ENCODE data around the gene BPIFB1.
A peak's percentile ranks its signal among the peaks of the same experiment; 100 is the strongest.

The BPIFB1 gene

DNA sequence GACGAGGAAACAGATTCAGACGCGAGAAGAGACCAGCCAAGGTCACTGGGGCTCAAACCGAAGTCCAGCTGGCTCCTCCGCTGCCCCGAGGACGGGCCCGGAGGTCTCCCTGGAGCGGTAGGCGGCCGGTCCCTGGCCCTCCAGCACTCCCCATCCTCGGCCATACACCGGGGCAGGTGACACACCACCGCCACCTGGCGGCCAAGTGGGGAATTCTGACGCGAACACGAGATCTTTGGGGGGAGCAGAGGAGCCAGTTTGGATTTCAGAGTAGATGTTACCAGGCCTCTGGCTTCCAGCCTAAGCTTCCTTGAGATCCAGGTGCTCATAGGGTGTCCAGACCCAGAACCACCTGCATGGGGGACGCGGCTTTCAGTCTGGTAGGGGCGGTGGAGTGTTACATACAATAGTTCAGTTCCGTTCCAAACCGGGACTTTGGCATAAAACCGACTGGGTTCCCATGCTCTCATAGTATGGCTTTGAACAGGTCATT lies 16.1 kb downstream of the BPIFB1 start:
- peak; percentile 70 for DNase-seq

DNA sequence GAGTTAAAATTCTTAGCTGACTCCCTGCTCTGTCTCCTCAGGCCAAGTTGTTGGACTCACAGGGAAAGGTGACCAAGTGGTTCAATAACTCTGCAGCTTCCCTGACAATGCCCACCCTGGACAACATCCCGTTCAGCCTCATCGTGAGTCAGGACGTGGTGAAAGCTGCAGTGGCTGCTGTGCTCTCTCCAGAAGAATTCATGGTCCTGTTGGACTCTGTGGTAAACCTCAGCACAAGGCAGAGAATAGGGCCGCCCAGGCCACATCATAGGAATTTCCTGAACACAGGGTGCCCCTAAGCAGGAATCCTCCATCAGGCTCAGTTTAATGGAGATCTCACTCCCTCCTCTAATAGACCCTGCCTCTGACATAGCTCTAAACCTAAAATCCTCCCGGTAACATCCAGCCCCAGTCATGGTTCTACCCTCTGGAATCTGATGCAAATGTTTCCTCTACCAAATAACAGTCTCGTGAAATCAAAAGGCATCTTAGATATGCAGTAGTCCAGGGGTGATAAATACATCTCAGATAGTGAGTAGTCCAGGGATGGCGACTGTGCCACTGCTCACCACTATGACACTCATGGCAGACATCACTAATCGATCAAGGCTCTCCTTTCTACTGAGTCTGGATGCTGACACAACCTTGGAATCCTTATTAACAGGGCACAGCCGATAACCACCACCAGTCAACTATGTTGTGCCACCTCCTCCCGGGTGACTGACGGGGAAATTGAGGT lies 18.3 kb downstream of the BPIFB1 start:
- no peak for DNase-seq

DNA sequence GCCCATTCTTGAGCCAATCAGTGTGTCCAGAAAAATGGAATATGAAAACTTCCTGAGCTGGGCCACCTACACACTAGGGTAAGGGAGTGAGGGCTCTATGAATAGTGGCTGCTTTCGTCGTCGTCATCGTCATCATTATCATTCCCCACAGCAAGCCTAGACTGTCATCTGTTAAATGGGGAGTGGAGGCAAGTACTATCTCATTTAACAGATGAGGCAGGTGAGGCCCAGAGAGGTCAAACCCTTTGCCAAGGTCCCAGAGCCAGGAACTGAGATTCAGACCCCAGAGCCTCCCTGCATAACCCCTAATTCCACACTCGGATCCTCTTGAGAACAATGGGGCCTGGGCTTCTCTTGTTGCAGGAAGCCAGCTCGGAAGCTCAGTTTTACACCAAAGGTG lies 20.6 kb downstream of the BPIFB1 start:
- no peak for DNase-seq

DNA sequence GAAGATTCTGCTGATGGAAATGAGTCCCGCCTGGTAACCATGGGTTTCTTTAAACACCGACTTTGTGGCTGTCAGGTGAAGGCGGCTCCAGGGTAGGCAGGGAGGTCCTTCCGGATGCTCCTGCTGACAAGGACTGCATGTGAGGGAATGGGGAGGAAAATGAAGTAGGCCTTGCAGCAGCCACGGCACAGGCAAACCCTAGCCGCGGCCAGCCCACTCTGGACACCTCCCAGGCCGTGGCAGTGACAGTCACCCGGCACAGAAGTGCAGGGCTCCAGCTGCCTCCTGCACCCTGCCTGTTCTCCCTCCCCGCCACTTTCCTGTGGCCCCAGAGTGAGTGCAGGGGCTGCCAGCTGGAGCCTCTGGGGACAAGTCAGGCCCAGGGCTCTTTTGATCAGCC lies 21.0 kb downstream of the BPIFB1 start:
- no peak for DNase-seq

DNA sequence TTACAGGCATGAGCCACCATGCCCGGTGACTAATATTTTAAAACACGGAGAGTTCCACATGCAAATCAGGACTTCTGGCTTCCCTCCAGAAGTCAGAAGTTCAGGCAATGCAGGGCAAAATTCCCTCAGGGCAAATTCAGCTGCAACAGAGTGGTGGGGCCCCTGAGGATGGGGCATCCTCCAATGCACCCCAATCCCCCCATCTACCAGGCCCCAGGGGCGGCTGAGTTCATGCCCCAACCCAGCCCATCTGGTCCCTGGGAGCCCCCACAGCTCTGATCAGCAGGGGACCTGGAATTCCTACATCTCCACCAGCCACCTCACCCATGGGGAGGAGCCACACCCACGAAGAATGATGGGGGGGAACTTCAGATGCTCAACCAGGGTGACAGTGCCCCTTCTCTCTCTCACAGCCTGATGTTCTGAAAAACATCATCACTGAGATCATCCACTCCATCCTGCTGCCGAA lies 22.6 kb downstream of the BPIFB1 start:
- no peak for DNase-seq

DNA sequence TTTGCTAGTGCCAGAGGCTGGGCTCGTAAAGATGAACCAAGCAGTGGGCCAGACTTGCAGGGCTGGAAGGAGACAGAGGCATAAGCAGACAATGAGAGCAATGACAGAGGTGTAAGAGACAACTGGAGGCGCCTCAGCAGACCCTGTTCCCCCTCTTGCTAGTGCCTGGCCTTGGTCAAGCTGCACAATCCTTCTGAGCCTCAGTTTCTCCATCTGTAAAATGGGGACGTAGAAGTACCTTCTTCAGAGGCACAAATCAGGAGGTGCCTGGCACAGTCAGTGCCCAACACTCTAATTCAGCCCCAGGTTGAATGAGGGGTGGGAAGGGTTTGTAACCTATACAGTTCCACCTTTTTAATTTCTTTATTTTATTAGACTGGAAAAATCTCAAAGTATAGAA lies 23.2 kb downstream of the BPIFB1 start:
- DNase-seq = no peak

DNA sequence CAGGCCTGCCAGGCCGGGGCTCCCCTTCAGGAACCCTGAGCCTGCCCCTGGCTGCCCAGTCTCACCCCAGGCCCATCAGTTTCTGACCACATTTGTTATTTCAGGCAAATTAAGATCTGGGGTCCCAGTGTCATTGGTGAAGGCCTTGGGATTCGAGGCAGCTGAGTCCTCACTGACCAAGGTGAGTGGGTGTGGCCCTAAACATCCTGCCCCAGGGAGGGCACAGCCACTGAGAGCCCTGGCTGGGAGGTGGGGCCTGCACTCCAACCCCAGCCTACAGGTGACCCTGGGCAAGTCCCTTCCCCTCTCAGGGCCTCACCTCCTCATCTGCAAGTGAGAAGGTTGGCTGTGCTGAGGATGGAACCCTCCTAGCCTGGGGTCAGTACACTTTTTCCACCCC lies 23.8 kb downstream of the BPIFB1 start:
- DNase-seq = no peak

DNA sequence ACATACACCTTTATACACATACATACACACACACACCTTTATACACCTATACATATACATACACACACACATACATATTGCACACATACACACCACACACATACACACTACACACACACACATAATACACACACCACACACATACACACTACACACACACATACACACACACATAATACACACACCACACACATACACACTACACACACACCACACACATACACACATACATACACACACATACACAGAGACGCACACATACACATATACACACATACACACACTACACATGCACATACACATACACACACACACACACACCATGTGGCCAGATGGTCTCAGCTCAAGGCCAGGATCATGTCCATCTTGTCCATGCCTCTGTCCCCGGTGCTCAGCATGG lies 25.7 kb downstream of the BPIFB1 start:
- no peak for DNase-seq

DNA sequence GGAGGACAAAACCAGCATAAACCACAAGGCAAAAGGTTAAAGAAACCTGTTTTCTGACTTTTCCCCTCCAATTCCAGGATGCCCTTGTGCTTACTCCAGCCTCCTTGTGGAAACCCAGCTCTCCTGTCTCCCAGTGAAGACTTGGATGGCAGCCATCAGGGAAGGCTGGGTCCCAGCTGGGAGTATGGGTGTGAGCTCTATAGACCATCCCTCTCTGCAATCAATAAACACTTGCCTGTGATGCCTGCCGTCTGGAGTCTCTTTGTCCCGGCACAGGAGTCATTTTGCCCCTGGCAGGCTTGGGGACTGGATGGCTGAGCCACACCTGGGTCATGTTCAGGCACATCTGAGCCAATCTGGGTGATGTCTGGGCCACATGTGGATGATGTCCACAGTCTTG lies 26.6 kb downstream of the BPIFB1 start:
- no peak for DNase-seq

DNA sequence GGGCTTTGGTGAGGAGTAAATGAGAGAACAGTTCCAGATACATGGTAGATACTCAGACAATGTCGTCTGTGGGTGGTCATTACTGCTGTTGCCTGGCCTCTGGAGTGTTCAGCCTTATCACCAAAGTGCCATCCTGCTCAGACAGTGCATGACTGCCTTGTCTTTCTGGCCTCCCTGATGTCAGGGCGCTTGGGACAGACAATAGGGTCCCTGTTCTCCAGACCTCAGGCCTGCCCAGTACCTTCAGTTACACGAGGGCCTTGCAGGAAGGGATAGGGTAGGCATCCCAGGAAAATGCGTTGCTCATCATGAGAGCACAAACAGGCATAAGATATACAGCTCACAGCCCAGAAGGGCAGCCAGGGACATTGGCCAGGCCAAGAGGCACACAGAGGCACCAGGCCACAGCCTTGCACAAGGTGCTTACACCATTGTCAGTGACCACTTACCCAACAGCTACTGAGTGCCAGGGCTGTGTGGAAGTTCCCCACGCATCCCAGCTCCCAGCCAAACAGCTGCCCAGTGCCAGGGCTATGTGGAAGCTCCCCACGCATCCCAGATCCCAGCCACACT lies 27.4 kb downstream of the BPIFB1 start:
- DNase-seq = no peak

DNA sequence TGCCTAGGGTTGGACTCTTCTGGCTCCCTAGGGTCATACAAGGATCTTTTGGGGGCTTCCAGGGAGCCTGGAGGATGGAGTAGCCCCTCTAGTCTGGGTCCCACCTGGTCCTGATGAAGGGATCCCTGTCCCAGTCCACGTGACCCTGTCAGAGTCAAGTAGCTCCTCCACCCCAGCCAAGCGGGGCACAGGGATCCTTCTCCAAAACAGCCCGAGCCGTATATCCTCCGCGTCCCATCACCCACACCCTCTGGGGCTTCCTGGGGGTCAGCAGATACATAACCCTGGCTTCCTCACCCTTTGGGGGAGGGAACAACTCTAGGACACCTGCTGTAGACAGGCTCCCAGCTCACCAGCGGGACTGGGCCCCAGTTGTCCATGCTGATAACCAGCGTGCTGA lies 28.0 kb downstream of the BPIFB1 start:
- DNase-seq = no peak

DNA sequence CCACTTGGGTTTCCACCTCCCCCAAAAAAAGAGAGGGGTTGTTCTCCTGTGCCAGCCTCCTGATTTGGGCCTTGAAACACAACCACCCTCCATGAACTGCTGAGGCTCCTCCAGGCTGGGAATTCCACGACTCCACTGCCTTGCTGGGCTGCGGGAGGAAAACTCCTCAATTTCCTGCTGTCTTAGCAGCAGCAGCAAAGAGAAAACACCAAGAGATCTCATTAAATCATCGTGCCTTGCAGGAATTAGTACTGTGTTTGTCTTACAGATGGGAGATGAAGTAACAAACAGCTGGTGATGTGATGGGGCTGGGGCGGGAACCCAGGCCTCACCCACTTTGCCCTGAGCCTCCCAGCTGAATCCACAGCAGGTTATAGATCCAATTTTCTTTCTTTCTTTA lies 29.0 kb downstream of the BPIFB1 start:
- no peak for DNase-seq

DNA sequence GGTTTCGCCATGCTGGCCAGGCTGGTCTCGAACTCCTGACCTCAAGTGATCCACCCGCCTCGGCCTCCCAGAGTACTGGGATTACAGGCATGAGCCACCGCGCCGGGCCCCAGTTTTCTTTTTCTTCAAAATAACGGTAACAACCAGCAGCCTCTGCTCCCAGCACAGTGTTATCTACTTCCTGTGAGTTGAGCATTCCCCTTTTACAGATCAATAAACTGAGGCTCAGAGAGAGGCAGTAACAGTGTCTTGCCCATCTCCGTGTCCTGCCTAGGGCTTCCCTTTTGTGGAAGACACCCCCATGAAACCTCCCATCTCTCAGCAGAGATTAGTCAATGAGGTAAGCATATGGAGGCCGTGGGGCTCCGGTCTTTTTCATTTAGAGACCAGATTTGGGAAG lies 29.6 kb downstream of the BPIFB1 start:
- DNase-seq = no peak

DNA sequence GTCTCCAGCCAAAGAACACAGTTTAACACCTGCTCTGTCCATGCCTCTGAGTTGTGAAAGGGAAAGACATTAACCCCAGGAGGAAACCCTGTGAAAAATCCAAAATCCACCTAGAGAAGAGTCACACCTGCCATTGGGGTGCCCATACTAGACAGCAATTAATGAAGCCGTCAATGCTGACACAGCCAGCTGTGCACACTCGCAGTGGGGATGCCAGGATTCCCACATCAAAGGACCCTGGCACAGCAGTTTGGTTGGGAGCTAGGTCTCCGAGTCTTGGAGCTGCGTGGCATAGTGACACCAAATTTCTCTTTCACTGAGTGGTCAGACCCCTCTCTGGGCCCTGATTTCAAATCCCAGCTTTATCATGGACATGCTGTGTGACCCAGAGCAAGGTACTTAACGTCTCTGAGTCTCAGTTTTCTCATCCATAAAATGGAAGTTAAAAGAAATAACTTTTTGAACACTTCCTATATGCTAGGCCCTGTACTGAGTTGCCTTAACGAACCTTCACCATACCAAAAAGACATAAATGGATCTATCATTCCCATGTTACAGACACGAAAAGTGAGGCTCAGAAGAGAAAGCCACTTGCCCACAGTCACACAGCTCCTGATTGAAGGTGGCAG lies 30.8 kb downstream of the BPIFB1 start:
- no peak for DNase-seq

DNA sequence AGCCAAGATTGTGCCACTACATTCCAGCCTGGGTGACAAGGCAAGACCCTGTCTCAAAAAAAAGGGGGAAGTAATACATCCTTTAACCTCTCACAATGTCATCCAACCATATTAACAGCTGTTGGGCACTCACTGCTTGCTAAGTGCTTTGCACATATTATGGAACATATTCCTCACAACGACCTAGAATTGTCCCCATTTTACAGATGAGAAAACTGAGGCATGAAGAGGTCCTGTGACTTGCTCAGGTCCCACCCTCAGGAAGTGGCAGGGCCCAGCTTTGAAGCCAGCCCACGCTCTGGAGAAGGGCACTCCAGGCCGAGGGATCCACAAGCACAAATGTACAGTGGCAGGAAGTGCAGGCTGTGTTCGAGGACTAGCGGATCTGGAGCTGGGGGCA lies 33.3 kb downstream of the BPIFB1 start:
- DNase-seq = no peak

DNA sequence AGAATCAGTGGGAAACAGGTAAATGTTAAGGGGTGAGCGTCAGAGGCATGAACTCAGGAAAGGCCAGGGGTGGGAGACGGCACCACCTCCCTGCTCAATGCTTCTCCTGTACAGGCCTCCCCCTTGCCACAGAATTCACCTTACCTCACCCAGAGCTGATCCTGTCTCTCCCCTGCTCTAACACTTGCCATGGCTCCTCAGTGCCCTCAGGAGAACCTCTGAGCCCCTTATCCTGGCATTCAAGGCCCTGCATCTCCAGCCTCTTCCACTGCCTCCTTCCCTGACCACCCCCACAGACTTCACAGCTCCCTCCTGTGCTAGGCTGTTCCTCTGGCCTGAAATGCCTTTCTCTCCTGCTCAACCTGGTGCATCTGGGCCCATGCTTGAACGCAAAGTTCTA lies 33.9 kb downstream of the BPIFB1 start:
- DNase-seq = no peak

DNA sequence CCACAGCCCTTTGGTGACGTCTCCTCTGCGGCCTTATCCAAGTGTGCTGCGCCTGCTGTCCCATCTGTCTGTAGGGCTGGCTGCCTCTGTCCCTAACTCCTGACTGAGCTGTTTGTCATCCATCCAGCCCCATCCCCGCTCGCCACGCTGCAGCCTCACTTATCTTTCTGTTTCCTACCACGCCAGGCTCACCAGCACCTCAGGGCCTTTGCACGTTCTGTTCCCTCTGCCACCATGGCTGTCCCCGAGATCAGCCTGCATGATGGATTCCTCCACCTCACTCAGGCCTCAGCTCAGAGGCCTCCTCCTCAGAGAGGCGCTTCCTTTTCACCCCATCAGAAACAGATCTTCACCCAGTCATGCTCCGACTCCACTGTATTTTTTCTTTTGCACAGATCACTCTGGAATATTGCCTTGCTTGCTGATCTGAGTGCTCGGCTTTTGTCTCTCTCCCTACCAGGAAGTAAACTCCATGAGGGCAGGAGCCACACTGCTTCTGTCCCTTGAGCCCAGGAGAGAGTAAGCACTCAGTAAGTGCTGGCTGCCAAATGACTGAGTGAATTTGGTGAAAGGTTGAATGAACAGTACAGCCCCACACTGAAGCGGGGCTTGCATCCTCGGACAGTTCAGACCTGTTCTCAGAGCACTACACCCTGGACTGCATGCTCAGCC lies 34.5 kb downstream of the BPIFB1 start:
- DNase-seq = no peak

DNA sequence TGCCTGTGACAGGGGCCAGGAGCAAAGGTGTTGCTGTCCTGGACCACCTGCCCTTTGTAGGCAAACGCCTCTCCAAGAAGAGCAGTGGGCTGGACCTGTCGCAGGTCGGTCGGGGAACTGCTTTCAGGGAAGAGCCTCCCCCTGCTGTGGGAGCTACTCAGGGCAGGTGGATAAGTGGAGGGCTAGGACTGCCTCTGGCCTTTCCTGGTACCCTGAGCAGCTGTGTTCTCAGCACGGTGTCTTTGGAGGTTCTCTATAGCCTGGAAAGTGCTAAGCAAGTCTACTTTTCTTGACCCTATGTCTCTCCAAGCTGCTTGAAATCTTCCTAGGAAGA lies 35.0 kb downstream of the BPIFB1 start:
- no peak for DNase-seq

DNA sequence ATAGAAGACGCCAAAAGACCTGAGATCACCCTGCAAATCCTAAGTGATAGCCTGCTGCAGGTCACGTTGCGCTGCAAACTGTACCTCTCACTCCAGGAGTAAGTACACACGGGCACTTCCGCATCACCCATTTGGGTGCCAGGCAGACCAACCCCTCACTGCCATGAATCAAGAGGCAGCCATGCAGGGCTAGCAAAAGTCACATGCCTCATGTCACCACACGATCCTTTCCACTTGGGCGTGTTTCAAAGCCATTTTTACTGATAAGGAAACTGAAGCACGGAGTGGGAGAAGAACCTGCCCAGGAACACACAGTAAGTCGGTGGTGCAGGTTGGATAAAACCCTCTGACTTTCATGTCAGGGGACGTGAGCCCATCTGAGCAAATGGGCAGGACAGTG lies 37.0 kb downstream of the BPIFB1 start:
- no peak for DNase-seq

DNA sequence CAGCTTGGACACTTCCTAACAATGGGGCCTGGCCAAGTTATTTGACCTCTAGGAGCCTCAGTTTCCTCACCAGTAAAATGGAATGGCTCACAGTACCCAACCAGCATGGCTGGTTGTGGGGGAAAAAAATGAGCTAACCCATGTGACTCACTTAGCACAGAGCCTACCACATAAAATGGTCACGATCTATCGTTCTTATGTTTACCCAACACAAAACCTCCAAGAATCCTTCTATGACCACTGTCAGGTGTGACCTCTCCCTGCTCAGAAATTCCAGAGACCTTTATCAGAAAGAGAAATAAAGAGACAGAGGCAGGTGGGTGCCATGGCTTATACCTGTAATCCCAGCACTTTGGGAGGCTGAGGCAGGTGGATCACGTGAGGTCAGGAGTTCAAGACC lies 39.4 kb downstream of the BPIFB1 start:
- no peak for DNase-seq

DNA sequence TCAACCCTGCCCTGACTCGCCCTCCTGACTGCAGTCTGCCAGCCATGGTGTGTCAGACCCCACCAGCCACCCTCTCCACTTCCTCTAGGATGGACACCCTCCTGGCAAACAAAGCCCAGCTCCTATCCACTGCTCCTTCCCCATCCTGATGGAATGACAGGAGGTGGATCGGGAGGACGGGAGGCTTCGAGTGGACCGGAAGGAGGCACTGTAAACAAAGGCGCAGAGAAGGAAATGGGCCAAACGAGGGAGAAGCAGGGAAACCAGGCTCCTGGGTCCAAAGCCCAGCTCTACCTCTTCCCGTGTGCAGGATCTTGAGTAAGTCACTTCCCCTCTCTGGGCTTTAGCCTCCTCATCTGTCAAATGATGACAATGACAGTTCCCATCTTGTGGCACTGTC lies 40.2 kb downstream of the BPIFB1 start:
- no peak for DNase-seq

DNA sequence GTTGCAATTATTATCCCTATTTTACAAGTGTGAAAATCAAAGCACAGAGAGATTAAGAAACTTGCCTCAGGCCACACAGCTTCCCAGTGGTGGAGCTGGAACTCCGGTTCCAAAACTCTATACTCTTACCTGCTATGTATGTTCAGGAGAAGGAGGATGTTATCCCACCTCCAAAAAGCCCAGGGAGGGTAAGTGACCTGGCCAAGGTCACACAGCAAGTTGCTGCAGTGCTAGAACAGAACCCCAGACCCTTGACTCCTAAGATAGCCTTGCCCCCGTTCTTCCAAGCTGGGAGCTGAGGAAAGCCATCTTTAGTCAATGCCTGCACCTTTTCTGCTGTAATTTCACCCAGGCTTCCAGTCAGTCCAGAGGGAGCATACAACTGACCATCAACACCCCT lies 42.3 kb downstream of the BPIFB1 start:
- DNase-seq = no peak

DNA sequence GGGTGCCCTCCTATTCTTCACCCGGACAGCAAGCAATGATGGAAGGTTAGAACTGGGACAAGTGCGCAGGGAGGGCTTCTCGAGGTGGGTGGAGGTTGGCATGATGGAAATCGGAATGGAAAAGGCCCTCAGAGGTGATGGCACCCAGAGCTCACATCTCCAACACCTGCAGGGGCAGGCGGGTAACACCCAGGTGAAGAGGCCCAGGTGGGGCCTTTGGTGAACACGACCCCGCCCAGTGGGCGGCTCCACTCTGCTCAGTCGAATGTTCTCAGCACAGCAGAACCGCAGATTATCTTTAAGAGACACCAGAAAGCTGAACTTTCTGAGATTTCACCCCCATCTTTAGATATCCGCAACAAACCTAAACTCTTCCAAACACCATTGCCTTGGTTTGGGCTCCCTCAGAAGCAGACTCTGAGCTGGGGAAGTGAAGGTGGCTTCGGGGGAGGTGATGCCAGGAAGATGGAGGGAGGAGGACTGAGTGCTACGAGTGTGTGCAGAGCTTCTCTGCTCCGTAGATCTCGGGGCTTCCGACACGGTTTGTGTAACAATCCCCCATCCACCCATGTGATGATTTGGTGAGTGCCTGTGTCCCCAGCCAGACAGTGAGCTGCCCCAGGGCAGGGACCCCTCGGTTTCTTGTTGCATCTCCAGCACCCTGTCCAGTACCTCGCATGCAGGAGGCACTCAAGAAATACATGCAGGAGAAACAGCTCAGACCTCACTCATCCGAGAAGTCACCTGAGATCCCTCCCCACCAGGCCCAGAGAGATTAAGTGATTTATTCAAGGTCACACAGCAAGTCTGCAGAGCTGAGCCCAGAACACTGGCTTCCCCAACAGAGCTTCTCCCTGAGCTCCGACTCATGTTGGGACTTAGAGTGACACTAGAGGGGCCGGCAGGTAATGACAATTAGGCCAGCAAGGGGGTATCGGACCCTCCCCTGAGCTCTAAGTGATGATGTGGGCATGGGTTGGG lies 45.4 kb downstream of the BPIFB1 start:
- DNase-seq = no peak

Data from CD4-positive, alpha-beta T cell treated with Interleukin-12 subunit alpha and Interleukin-12 subunit beta, for 1 hour (primary cell).